ENCODE results near the gene KRT81.

KRT81 gene

GRCh38 chr12:52270541-52271070, 20.7 kb downstream of the KRT81 start:
- H3K79me2 ChIP-seq (ENCODE audit: insufficient read depth, low read length): no peaks in the 10 kb centered on the region
- H3K27me3 ChIP-seq (ENCODE audit: insufficient read depth, low read length, poor library complexity, severe bottlenecking): no peaks in the 10 kb centered on the region
- no peaks in the 10 kb centered on the region for H3K9me2 ChIP-seq (replicated peaks; ENCODE audit: low read depth, low read length)
- H3K9ac ChIP-seq (ENCODE audit: low read depth, low read length, poor library complexity, severe bottlenecking): no peak overlapping the region
- no peaks in the 10 kb centered on the region for H3K4me1 ChIP-seq (ENCODE audit: insufficient read depth, low read length, poor library complexity, severe bottlenecking)
- TF ChIP-seq CTCF (conservative IDR thresholded peaks at IDR 0.05; ENCODE audit: low read length): no peak
- no peak for TF ChIP-seq EZH2phosphoT487 (IDR thresholded peaks at IDR 0.05; ENCODE audit: borderline replicate concordance)
- no peak overlapping the region for H3K4me2 ChIP-seq (ENCODE audit: low read depth, low read length, poor library complexity, severe bottlenecking)
- H3F3A ChIP-seq (ENCODE audit: low read depth): no peaks in the 10 kb centered on the region
- no peak overlapping the region for H2AFZ ChIP-seq (ENCODE audit: low read length)
- H3K4me3 ChIP-seq (ENCODE audit: low read length, poor library complexity, severe bottlenecking): no peak overlapping the region
- no peaks in the 10 kb centered on the region for H4K20me1 ChIP-seq (ENCODE audit: insufficient read depth, low read length, poor library complexity, severe bottlenecking)
- no peaks in the 10 kb centered on the region for H3K36me3 ChIP-seq (ENCODE audit: insufficient read depth, low read length)
- H3K9me3 ChIP-seq (ENCODE audit: insufficient read depth, low read depth, low read length): no peaks in the 10 kb centered on the region

GRCh38 chr12:52268212-52268611, 23.1 kb downstream of the KRT81 start:
- H3K4me2 ChIP-seq (ENCODE audit: low read depth, low read length, poor library complexity, severe bottlenecking): no peak overlapping the region
- no peaks in the 10 kb centered on the region for H3F3A ChIP-seq (ENCODE audit: low read depth)
- no peaks in the 10 kb centered on the region for H3K27me3 ChIP-seq (ENCODE audit: insufficient read depth, low read length, poor library complexity, severe bottlenecking)
- H3K9me2 ChIP-seq (replicated peaks; ENCODE audit: low read depth, low read length): no peaks in the 10 kb centered on the region
- no peaks in the 10 kb centered on the region for H3K79me2 ChIP-seq (ENCODE audit: insufficient read depth, low read length)
- no peaks in the 10 kb centered on the region for H4K20me1 ChIP-seq (ENCODE audit: insufficient read depth, low read length, poor library complexity, severe bottlenecking)
- TF ChIP-seq CTCF (conservative IDR thresholded peaks at IDR 0.05; ENCODE audit: low read length): no peak
- TF ChIP-seq EZH2phosphoT487 (IDR thresholded peaks at IDR 0.05; ENCODE audit: borderline replicate concordance): no peak
- H2AFZ ChIP-seq (ENCODE audit: low read length): no peak overlapping the region
- no peak overlapping the region for H3K4me3 ChIP-seq (ENCODE audit: low read length, poor library complexity, severe bottlenecking)
- H3K36me3 ChIP-seq (ENCODE audit: insufficient read depth, low read length): no peaks in the 10 kb centered on the region
- no peaks in the 10 kb centered on the region for H3K9me3 ChIP-seq (ENCODE audit: insufficient read depth, low read depth, low read length)
- no peaks in the 10 kb centered on the region for H3K4me1 ChIP-seq (ENCODE audit: insufficient read depth, low read length, poor library complexity, severe bottlenecking)
- no peak overlapping the region for H3K9ac ChIP-seq (ENCODE audit: low read depth, low read length, poor library complexity, severe bottlenecking)

- Histone ChIP-seq H3K36me3 (ENCODE audit: insufficient read depth, low read length) (no peaks in the 10 kb centered on the region), H3K9me3 (ENCODE audit: insufficient read depth, low read depth, low read length) (no peaks in the 10 kb centered on the region), H4K20me1 (ENCODE audit: insufficient read depth, low read length, poor library complexity, severe bottlenecking) (no peaks in the 10 kb centered on the region), H3F3A (ENCODE audit: low read depth) (no peaks in the 10 kb centered on the region), H3K79me2 (ENCODE audit: insufficient read depth, low read length) (no peaks in the 10 kb centered on the region), H3K9ac (ENCODE audit: low read depth, low read length, poor library complexity, severe bottlenecking) (no peak overlapping the region), H3K9me2 (replicated peaks; ENCODE audit: low read depth, low read length) (no peaks in the 10 kb centered on the region), H3K4me1 (ENCODE audit: insufficient read depth, low read length, poor library complexity, severe bottlenecking) (no peaks in the 10 kb centered on the region), H3K27me3 (ENCODE audit: insufficient read depth, low read length, poor library complexity, severe bottlenecking) (no peaks in the 10 kb centered on the region), H3K4me2 (ENCODE audit: low read depth, low read length, poor library complexity, severe bottlenecking) (no peak overlapping the region), H3K4me3 (ENCODE audit: low read length, poor library complexity, severe bottlenecking) (no peak overlapping the region), H2AFZ (ENCODE audit: low read length) (no peak overlapping the region)
- TF ChIP-seq CTCF (conservative IDR thresholded peaks at IDR 0.05; ENCODE audit: low read length) (no peak), EZH2phosphoT487 (IDR thresholded peaks at IDR 0.05; ENCODE audit: borderline replicate concordance) (no peak)
Observed at GRCh38 chr12:52267699-52268098, 23.6 kb downstream of the KRT81 start.
